ENCODE data around the gene TMEM107.

The TMEM107 gene

DNA sequence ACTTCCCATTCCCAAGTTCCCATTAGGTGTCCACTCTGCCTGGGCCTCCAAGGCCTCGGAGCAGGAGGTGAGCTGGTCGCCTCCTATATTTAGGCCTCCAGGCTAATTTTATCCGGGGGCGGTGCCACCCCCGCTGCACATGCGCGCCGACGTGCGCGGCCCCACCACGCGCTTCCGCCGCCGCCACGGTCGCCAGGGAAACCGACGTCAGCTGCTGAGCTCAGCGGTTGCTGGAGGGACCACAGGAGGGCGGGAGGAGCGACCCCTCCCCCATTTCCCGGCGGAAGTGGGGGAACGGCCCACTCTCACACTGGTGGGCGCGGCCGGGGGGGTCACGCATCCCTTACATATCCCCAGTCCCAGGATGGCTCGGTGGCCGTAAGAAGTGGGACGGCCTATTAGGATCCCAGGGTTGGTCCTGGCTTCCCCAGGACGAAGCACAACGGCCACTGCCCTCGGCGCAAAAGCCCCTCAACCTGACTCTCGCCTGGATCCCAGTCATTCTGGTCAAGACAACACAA, 25.0 kb downstream of the TMEM107 start:
- no peak for DNase-seq (ENCODE audit: low read depth)
- peak overlapping the region; percentile 98 for H3K4me3 ChIP-seq (ENCODE audit: low read length)
- TF ChIP-seq, protein P1, sequence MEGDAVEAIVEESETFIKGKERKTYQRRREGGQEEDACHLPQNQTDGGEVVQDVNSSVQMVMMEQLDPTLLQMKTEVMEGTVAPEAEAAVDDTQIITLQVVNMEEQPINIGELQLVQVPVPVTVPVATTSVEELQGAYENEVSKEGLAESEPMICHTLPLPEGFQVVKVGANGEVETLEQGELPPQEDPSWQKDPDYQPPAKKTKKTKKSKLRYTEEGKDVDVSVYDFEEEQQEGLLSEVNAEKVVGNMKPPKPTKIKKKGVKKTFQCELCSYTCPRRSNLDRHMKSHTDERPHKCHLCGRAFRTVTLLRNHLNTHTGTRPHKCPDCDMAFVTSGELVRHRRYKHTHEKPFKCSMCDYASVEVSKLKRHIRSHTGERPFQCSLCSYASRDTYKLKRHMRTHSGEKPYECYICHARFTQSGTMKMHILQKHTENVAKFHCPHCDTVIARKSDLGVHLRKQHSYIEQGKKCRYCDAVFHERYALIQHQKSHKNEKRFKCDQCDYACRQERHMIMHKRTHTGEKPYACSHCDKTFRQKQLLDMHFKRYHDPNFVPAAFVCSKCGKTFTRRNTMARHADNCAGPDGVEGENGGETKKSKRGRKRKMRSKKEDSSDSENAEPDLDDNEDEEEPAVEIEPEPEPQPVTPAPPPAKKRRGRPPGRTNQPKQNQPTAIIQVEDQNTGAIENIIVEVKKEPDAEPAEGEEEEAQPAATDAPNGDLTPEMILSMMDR (conservative IDR thresholded peaks at IDR 0.05; ENCODE audit: low read depth, low read length), result no peak

DNA sequence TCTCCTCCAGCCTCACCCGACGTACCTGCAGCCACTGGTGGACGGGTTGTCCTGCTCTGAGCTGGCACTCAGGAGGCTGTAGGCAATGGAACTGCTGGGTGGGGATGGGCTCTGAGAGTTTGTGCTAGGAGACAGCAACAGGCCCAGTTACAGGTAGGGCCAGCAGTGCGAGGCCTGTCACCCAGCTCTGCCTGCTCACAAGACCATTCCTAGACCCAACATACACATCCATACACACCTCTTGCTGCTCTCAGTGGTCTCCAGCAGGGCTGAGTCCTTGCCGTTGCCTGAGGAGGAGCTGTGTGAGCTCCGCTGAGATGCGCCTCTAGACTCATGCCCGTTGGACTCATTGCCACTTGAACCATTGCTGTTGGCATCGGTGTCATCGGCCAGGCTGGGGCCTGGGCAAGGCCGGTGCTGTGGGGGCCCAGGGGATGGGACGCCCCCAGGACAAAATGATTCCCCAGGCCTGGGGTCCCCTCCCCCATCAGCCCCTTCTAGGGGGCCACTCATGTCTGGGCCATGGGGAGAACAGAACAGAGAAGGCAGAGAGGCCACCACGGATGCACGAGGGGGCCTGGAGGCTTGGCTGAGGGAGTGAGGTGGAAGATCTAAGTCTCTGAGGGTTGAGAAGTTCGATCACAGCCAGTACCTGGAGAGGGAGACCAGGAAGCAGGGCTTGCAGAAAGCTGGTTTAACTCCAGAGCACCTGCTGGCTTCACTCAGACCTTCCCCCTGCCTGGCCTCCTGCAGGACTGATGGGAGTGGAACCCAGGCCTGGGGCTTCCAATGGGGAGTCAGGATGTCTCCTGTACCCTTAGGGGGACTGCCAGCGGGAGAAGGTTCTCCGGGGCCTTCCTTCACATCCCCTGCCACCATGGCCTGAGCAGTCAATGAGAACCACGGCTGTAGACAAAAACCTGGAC, 25.7 kb downstream of the TMEM107 start:
- DNase-seq (ENCODE audit: low read depth), result no peak
- peak overlapping the region; percentile 98 for H3K4me3 ChIP-seq (ENCODE audit: low read length)
- TF ChIP-seq, protein P1 (conservative IDR thresholded peaks at IDR 0.05; ENCODE audit: low read depth, low read length), result no peak

DNA sequence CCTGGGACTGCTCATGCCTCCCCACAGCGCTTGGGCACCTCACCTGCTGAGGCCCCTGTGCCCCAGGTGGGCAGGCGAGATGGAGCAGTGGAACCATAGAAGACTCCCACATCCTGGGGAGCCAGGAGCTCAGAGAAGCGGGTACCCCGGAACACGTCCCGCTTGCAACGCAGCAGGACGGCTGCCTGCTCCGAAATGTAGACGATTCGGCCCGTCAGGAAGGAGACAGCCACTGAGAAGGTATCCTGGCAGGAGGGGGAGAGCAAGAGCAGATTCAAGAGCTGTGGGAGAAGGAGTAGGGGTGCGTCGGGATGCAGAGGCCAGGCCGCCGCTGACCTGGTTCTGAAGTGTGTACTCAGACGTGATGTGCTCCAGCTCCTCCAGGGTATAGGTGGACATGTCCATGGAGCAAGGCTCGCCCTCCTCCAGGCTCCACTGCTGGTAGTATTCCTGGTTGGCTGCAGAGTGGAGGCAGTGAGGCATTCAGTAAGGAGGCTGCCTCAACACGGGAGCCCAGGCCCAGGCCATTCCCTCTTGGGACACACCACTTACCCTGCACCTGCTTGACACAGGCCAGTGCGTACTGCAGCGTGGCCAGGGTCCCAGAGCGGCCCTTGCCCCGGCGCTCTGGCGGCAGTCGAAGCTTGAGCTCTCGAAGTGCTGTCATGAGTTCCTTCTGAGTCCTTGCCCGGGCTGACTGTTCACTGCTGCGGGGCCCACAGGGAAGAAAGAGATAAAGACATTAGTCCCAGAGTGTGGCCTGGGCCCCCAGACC, 26.6 kb downstream of the TMEM107 start:
- no peak overlapping the region for H3K4me3 ChIP-seq (ENCODE audit: low read length)
- TF ChIP-seq, protein P1 (conservative IDR thresholded peaks at IDR 0.05; ENCODE audit: low read depth, low read length), result no peak
- no peak for DNase-seq (ENCODE audit: low read depth)

DNA sequence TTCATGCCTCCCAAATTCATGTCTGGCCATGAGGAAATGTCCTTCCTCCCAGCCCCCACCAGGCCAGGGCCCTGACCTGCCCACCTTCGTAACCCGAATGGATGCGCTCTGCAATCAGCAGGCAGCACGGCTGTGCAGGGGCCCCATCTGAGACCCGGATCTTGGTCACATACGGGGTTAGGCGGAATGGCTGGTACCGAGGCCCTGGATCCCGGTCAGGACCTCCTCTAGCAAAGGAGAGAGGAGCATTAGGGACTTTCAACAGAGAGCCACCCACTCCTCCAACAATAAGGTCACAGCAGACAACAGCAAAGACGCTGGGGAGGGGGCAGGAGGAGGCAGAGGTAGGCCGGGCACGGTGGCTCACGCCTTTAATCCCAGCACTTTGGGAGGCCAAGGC, 27.6 kb downstream of the TMEM107 start:
- DNase-seq (ENCODE audit: low read depth), result no peak
- TF ChIP-seq, protein P1 (conservative IDR thresholded peaks at IDR 0.05; ENCODE audit: low read depth, low read length), result no peak
- H3K4me3 ChIP-seq (ENCODE audit: low read length), result no peak overlapping the region

DNA sequence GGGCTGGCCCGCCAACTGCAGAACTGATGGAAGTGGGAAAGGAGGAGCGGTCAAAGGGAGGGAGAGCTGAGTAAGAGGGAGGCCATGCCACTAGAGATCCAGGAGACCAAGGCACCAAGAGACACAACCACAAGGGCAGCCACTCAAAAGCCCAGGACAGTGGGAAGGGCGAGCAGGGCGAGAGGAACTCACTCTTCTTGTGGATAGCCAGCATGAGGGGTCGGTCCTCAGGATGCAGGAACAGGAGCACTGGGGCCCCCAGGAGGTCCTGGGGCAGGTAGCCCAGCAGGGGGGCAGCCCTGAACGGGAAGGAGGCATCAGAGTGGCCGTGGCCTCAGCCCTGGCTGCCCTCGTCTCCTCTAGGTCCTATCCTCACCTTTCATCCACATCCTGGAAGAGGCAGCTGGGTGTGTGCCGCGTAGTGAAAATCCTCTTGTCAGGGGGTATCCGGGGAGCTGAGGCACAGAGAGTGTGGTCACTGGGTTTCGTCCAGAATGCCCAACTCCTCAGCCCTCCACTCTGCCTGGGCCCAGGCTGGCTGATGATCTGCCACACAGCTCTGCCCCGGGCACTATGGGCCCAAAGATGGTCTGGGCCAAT, 28.3 kb downstream of the TMEM107 start:
- TF ChIP-seq, protein P1 (conservative IDR thresholded peaks at IDR 0.05; ENCODE audit: low read depth, low read length), result no peak
- DNase-seq (ENCODE audit: low read depth), result no peak
- no peak overlapping the region for H3K4me3 ChIP-seq (ENCODE audit: low read length)

DNA sequence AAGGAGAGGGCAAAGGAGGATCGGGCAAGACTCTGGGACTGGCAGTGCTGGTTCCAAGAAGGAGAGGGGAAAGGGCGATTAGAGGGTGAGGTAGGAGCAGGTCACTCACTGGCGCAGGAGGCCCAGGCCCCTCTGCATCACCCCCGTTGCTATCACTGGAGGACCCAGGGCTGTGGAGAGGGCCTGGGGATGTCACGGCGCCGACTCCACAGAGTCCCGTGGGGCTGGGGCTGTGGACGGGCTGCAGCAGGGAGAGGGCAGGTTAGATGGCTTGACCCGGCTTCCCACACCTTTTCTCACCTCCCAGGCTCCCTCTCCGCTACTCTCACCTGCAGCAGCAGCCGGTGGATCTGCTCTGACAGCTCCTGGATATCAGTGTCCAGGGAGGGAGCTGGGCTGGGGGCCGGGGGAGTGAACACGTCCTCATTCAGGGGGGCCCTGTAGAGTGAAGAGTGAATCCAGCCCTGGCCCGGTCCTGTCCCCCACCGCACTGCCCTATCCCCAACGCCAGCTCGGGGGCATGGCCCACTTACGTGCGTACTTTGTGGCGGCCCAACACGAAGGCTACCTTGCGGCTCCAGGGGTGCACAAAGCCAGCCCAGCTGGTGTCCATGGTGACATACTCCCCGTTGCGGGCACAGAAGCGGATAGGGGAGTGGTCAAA, 28.9 kb downstream of the TMEM107 start:
- no peak for DNase-seq (ENCODE audit: low read depth)
- no peak overlapping the region for H3K4me3 ChIP-seq (ENCODE audit: low read length)
- TF ChIP-seq, protein P1 (conservative IDR thresholded peaks at IDR 0.05; ENCODE audit: low read depth, low read length), result no peak

Measured in retinal pigment epithelial cell (primary cell).